Activated CD4-positive, alpha-beta memory T cell treated with anti-CD3 and anti-CD28 coated beads, Interleukin-2, amount 10 ng/mL, durations not matched to agents 7 days and 5 days (primary cell): ENCODE data around the gene USF3. TPM values are rescaled to one million over a fixed set of nuclear protein-coding genes. Genes with fewer than 3 reads are reported as not detected.

Source experiments
- CTCF ChIA-PET: fragments of 350-600 bp; sonication (Branson Sonifier 250); formaldehyde crosslinking; loops from one replicate; lab custom pipeline; 2021; ENCODE audit warnings: antibody characterized with exemption, inconsistent platforms; lab: Charles Lee
- POLR2A ChIA-PET: fragments of 350-600 bp; sonication (Branson Sonifier 250); formaldehyde crosslinking; loops from one replicate; lab custom pipeline; 2021; ENCODE audit warnings: antibody characterized with exemption; lab: Charles Lee
- DNase-seq: peaks from one replicate; pipeline ENCODE4 v3.0.0-alpha.2; 2020
- H3K27ac Mint-ChIP-seq: one replicate; pipeline ENCODE4 v1.8.0; 2021; ENCODE audit warnings: mild to moderate bottlenecking, mixed read lengths
- H3K27me3 Mint-ChIP-seq: one replicate; pipeline ENCODE4 v1.8.0; 2021; ENCODE audit warnings: mixed read lengths
- H3K36me3 Mint-ChIP-seq: one replicate; pipeline ENCODE4 v1.8.0; 2021; ENCODE audit warnings: low read depth, mixed read lengths
- H3K4me1 Mint-ChIP-seq: one replicate; pipeline ENCODE4 v1.8.0; 2021; ENCODE audit warnings: mixed read lengths
- H3K4me3 Mint-ChIP-seq: one replicate; pipeline ENCODE4 v1.8.0; 2021; ENCODE audit warnings: mild to moderate bottlenecking, mixed read lengths
- H3K9me3 Mint-ChIP-seq: one replicate; pipeline ENCODE4 v1.8.0; 2021; ENCODE audit warnings: mixed read lengths
- total RNA-seq, 2 experiments: library from RNA; stranded (reverse); gene quantifications; one replicate each; pipeline ENCODE4 v1.2.3, GENCODE V29; 2021

The USF3 gene
- total RNA-seq, 2 experiments from 2014 or later, result 19.9 to 20.1 TPM

DNA sequence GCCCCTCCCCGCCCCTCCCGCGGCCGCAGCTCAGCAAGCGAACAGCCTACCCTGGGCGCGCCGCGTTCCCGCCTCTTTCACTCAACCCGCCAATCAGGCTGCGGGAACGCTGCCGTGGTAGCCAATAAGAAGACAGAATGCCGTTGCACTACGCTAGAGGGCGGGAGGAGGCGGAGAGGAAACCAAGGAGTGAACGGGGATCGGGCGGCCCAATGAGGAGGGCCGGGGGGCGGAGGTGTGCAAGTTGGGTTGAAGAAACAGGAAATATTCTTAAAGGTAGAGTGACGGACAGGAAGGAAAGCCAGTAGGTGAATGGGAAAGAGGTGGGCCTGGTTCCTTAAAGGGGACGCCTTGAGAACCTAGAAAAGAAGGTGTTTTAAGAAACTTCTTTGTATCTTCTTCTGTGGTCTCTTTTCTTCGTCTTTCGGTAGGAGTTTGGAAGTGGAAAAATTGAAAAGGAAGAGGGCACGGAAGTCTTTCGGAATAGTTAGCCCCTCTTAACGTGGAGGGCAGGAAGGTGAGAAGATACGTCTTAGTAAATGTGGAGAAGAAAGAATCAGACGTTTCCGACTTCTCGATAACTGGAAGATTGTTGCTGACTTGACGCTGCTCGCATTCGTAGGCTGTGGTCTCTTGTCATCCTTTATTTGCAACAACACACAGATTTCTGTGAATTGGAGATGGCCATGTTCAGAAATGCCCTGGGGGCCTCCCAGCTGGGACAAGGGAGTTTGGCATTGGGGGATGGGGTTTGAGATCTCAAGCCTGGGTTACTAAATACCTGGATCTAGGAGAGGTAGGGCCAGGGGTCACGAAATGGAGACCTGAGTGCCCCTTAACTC, 437 bp upstream of the USF3 start:
- Mint-ChIP-seq H3K27me3 (no peaks in the 10 kb centered on the region), H3K27ac (no peak overlapping the region), H3K4me3 (no peak overlapping the region), H3K36me3 (peaks cover 13% of the 10 kb centered on the region), H3K9me3 (no peaks in the 10 kb centered on the region), H3K4me1 (peaks cover 17% of the 10 kb centered on the region)
- ChIA-PET CTCF (interaction anchor here (0.6 to 4.9 kb wide), 4 partner anchors 24 to 181 kb away, joined by 3 to 26 read pairs (median 5); partner anchors contain the start of genes ATP6V1A and NAA50), POLR2A (interaction anchor here (0.6 to 6.3 kb wide), 13 partner anchors 11 to 1449 kb away, joined by 3 to 58 read pairs (median 4); partner anchors contain the start of genes ATP6V1A, CCDC191, NAA50 and SPICE1)
- DNase-seq, result peak; percentile 99

DNA sequence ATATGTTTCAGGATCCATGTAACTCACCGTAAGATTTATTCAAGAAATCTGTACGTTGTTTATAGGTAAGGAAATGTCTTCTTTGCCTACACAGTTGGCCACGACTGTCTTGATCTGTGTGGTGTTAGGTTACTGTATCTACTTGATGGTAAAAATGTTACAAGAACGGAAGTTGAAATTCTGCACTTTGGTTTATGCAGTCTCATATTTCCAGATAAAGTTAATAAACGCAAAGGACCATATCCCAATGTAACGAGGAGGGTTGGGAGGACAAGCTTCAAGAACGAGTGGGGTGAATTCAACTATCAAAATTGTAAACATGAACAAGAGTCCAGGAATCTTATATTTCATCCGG, 1.0 kb downstream of the USF3 start:
- Mint-ChIP-seq H3K27me3 (no peaks in the 10 kb centered on the region), H3K4me1 (peaks cover 17% of the 10 kb centered on the region), H3K36me3 (peaks cover 13% of the 10 kb centered on the region), H3K4me3 (peak overlapping the region; percentile 100), H3K9me3 (no peaks in the 10 kb centered on the region), H3K27ac (peak overlapping the region; percentile 96)
- POLR2A ChIA-PET, result interaction anchor here (1.0 to 6.3 kb wide), 6 partner anchors 9 to 181 kb away, joined by 4 to 58 read pairs (median 5); partner anchors contain the start of genes ATP6V1A, NAA50 and SPICE1
- CTCF ChIA-PET, result interaction anchor here (0.6 to 4.9 kb wide), 4 partner anchors 25 to 50 kb away, joined by 3 to 26 read pairs (median 4); partner anchors contain the start of genes ATP6V1A and NAA50
- DNase-seq, result no peak

DNA sequence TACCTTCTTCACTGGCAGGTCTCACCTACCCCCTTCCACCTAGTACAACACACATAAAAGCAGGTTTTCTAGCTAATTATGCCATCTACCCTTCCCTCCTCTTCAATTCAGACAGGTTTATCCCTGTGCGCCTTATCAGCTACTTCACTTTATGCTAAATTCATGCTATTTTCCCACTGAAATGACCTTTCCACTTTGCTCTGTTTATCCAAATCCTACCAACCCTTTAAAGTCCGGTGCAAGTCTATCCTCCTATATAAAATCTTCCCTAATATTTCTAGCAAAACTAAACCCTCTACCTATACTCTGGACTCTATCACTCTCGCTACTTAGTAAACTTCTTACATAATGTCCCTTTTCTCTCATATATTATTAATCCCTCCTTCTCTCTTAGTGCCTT, 6.0 kb downstream of the USF3 start:
- no peak for DNase-seq
- Mint-ChIP-seq H3K36me3 (peaks cover 19% of the 10 kb centered on the region), H3K27ac (no peak overlapping the region), H3K27me3 (no peaks in the 10 kb centered on the region), H3K4me3 (no peak overlapping the region), H3K4me1 (peaks cover 13% of the 10 kb centered on the region), H3K9me3 (peaks cover 3% of the 10 kb centered on the region)
- POLR2A ChIA-PET, result interaction anchor here (1.2 kb wide), 1 partner anchor 12 kb away, joined by 3 read pairs; no protein-coding TSS in a partner anchor
- CTCF ChIA-PET, result no interaction called here

DNA sequence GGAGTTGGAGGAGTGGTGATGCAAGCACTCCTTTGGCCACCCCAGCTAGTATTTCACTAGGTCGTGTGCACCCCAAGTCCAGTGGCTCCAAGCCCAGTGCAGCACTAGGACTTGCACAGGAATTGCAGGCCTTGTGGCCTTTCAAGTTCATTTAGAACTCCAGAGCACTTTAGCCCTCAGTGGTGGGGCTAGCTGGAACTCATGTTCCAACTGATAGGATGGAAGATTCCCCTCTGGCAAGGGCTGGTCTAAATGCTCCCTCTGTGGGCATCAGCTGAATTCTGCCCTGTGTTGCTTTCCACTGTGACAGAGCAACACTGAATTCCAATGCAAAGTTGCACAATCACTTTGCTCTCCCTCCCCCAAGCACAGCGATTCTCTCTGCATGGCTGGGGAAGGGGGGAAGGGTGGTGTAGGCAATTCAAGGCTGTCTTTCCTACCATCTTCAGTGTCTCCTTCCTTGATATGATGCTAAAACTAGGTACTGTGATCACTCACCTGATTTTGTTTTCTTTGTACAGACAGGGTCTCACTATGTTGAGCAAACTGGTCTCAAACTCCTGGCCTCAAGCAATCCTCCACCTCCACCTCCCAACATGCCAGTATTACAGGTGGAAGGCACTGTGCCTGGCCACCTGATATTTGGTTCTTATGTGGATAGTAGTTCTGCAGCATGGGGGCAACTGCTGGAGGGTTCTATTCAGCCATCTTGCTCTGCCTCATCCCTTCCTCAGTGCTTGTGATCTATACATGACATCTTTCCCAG, 10.3 kb downstream of the USF3 start:
- Mint-ChIP-seq H3K4me1 (no peaks in the 10 kb centered on the region), H3K27me3 (no peaks in the 10 kb centered on the region), H3K9me3 (peaks cover 14% of the 10 kb centered on the region), H3K4me3 (no peak overlapping the region), H3K27ac (no peak overlapping the region), H3K36me3 (peaks cover 21% of the 10 kb centered on the region)
- no peak for DNase-seq
- CTCF ChIA-PET, result no interaction called here
- POLR2A ChIA-PET, result interaction anchor here (1.9 kb wide), 1 partner anchor 9 kb away, joined by 6 read pairs; the partner anchor contains the start of gene USF3

DNA sequence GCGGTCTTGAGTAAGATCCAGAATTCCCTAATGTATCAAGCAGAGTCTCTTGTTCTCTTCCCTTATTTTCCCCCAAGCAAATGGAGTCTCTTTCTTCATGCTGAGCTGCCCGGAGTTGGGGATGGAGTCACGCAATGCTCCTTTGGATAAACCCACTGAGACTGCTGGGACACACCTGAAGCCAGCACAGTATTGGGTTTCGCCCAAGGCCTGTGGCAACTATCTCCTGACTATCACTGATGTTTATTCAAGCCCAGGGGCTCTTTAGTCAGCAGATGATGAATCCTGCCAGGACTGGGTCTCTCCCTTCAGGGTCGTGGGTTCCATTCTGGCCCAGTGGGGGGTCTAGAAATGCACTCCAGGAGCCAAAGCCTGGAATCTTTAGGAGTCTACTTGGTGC, 11.3 kb downstream of the USF3 start:
- H3K9me3 Mint-ChIP-seq, result peaks cover 14% of the 10 kb centered on the region
- ChIA-PET POLR2A (interaction anchor here (1.2 to 1.9 kb wide), 2 partner anchors 10 kb away, joined by 4 to 6 read pairs; partner anchors contain the start of gene USF3), CTCF (no interaction called here)
- H3K4me1 Mint-ChIP-seq, result no peaks in the 10 kb centered on the region
- H3K27me3 Mint-ChIP-seq, result no peaks in the 10 kb centered on the region
- DNase-seq, result no peak
- H3K36me3 Mint-ChIP-seq, result peaks cover 21% of the 10 kb centered on the region
- no peak overlapping the region for H3K4me3 Mint-ChIP-seq
- no peak overlapping the region for H3K27ac Mint-ChIP-seq

DNA sequence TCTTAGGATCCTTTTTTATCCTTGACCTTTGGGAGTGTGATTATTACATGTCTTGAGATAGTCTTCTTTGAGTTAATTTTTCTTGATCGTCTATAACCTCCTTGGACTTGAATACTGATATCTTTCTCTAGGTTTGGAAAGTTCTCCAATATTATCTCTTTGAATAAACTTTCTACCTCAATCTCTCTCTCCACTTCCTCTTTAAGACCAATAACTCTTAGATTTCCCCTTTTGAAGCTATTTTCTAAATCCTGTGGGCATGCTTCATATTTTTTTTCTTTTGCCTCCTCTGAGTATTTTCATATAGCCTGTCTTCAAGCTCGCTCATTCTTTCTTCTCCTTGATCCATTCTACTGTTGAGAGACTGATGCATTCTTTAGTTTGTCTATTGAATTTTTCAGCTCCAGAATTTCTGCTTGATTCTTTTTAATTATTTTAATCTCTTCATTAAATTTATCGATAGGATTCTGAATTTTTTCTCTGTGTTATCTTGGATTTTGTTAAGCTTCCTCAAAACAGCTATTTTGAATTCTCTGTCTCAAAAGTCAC, 12.1 kb downstream of the USF3 start:
- Mint-ChIP-seq H3K4me1 (no peaks in the 10 kb centered on the region), H3K4me3 (no peak overlapping the region), H3K27me3 (no peaks in the 10 kb centered on the region), H3K36me3 (peaks cover 21% of the 10 kb centered on the region), H3K27ac (no peak overlapping the region), H3K9me3 (peaks cover 14% of the 10 kb centered on the region)
- ChIA-PET CTCF (no interaction called here), POLR2A (interaction anchor here (0.5 to 1.2 kb wide), 2 partner anchors 11 to 16 kb away, joined by 4 to 5 read pairs; no protein-coding TSS in a partner anchor)
- DNase-seq, result no peak

DNA sequence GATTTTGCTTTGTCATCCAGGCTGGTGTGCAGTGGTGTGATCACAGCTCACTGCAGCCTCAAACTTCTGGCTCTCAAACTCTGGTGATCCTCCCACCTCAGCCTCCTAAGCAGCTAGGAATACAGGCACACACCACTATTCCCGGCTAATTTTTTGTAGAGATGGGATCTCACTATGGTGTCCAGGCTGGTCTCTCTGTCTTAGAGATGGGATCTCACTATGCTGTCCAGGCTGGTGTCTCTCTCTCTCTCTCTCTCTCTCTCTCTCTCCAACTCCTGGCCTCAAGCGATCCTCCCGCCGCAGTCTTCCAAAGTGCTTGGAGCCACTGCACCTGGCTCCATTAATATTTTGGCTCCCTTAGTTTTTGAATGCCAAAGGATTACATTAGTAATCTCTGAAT, 17.7 kb downstream of the USF3 start:
- POLR2A ChIA-PET, result interaction anchor here (1.4 kb wide), 1 partner anchor 12 kb away, joined by 3 read pairs; no protein-coding TSS in a partner anchor
- Mint-ChIP-seq H3K27ac (no peak overlapping the region), H3K27me3 (no peaks in the 10 kb centered on the region)

DNA sequence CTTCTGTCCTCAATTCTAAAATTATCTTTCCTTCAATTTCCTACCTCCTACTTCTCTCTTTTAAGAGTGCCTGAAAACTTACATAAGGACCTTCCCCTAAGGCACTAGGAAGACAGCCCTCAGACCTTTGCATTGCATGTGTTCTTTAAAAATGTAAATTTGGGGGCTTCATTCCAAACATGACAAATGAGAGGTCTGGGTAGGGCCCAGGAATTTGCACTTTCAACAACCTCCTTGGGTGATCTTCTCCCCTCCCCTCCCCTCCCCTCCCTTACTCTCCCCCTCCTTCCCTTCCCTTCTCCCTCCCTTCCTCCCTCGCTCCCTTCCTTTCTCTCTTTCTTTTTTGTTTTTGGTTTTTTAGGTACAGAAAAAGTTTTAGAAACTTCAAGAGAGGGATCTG, 18.7 kb downstream of the USF3 start:
- CTCF ChIA-PET, result no interaction called here
- Mint-ChIP-seq H3K4me1 (no peaks in the 10 kb centered on the region), H3K27ac (no peak overlapping the region), H3K36me3 (peaks cover 16% of the 10 kb centered on the region), H3K27me3 (no peaks in the 10 kb centered on the region), H3K9me3 (no peaks in the 10 kb centered on the region), H3K4me3 (no peak overlapping the region)
- POLR2A ChIA-PET, result no interaction called here
- no peak for DNase-seq

More for the DNA sequence above, 17.7 kb downstream of the USF3 start:
- peaks cover 16% of the 10 kb centered on the region for H3K36me3 Mint-ChIP-seq
- H3K9me3 Mint-ChIP-seq, result no peaks in the 10 kb centered on the region
- DNase-seq, result no peak
- H3K4me1 Mint-ChIP-seq, result no peaks in the 10 kb centered on the region
- CTCF ChIA-PET, result no interaction called here
- no peak overlapping the region for H3K4me3 Mint-ChIP-seq

DNA sequence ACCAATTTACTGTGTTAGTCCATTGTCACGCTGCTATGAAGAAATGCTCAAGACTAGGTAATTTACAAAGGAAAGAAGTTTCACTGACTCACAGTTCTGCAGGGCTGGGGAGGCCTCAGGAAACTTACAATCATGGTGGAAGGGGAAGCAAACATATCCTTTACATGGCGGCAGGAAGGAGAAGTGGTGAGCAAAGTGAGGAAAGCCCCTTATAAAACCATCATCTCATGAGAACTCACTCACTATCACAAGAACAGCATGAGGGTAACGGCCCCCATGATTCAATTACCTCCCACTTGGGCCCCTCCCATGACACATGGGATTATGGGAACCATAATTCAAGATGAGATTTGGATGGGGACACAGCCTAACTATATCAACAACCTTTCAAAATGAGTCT, 20.2 kb downstream of the USF3 start:
- no peaks in the 10 kb centered on the region for H3K27me3 Mint-ChIP-seq
- H3K9me3 Mint-ChIP-seq, result no peaks in the 10 kb centered on the region
- no peak overlapping the region for H3K27ac Mint-ChIP-seq
- H3K4me3 Mint-ChIP-seq, result no peak overlapping the region
- no peaks in the 10 kb centered on the region for H3K4me1 Mint-ChIP-seq
- CTCF ChIA-PET, result no interaction called here
- no peak for DNase-seq
- POLR2A ChIA-PET, result no interaction called here
- peaks cover 16% of the 10 kb centered on the region for H3K36me3 Mint-ChIP-seq

DNA sequence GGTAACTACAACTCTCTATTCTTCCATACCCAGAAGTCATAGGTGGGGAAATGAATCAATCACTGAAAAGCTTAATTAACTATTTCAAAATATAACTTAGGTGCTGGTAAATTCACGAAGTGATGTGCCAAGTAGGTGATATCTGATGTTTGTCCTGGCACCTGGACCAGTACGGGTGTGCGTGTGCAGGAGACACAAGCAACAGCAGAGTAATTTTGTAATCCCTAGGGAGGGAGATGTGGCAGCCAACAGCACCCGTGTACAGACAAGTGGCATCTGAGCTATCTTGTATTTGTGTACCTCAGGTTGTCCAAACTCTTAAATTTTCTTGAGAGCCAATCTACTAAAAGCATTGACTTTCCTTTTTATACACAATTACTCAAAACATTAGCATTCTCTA, 22.8 kb downstream of the USF3 start:
- no peaks in the 10 kb centered on the region for H3K9me3 Mint-ChIP-seq
- no peak overlapping the region for H3K4me3 Mint-ChIP-seq
- no peaks in the 10 kb centered on the region for H3K4me1 Mint-ChIP-seq
- ChIA-PET POLR2A (no interaction called here), CTCF (no interaction called here)
- no peak overlapping the region for H3K27ac Mint-ChIP-seq
- peaks cover 13% of the 10 kb centered on the region for H3K36me3 Mint-ChIP-seq
- no peaks in the 10 kb centered on the region for H3K27me3 Mint-ChIP-seq
- no peak for DNase-seq

DNA sequence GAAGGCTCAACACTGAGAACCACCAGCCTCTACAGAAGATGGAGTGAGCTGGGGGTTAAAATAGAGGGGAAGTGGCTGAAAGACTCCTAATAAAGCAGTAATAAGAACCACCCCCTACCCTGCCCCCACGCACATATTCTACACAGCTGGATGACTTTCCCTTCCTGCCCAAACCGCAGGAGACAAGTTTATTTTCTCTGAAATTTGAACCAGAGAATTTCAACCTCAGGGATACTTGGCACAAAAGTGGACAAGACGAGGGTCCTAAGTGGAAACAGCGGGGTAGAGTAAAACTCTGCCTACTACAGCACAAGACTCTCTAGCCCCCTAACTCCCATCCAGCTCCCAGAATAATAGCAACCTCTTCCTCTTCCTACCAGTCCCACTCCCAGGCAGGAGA, 28.4 kb downstream of the USF3 start:
- Mint-ChIP-seq H3K4me3 (no peak overlapping the region), H3K4me1 (peaks cover 13% of the 10 kb centered on the region), H3K9me3 (no peaks in the 10 kb centered on the region), H3K36me3 (peaks cover 16% of the 10 kb centered on the region), H3K27ac (no peak overlapping the region), H3K27me3 (no peaks in the 10 kb centered on the region)
- ChIA-PET CTCF (interaction anchor here (0.7 to 0.8 kb wide), 2 partner anchors 56 to 174 kb away, joined by 3 read pairs; no protein-coding TSS in a partner anchor), POLR2A (interaction anchor here (0.6 to 1.0 kb wide), 2 partner anchors 9 to 16 kb away, joined by 3 to 5 read pairs; no protein-coding TSS in a partner anchor)
- DNase-seq, result no peak

DNA sequence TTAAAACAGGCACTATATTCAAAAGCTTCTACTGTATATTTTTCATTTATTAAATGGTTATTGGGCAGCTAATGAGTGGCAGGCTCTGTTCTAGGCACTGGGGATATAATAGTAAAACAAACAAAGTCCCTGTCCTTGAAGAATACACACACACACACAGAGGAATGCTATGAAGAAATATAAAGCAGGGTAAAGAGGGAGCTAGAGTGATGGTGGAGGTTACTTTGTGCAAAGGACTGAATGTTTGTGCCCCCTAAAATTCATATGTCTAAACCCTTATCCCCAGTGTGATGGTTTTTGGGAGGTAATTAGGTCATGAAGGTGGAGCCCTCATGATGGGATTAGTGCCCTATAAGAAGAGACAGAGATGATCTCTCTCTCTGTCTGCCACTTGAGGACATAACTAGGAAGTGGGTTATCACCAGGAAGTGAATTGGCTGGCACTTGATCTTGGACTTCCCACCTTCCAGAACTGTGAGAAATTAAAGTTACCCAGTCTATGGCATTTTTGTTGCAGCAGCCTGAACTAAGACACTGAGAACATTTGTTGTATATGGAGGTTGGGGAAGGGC, 31.8 kb downstream of the USF3 start:
- H3K4me3 Mint-ChIP-seq, result no peak overlapping the region
- peaks cover 33% of the 10 kb centered on the region for H3K36me3 Mint-ChIP-seq
- no peak overlapping the region for H3K27ac Mint-ChIP-seq
- POLR2A ChIA-PET, result no interaction called here
- no peak for DNase-seq
- no peaks in the 10 kb centered on the region for H3K27me3 Mint-ChIP-seq
- CTCF ChIA-PET, result no interaction called here
- H3K9me3 Mint-ChIP-seq, result no peaks in the 10 kb centered on the region
- peaks cover 13% of the 10 kb centered on the region for H3K4me1 Mint-ChIP-seq
